GM12878 (cell line): Measurements from ENCODE around the gene MMP19. TPM values are rescaled to one million over a fixed set of nuclear protein-coding genes. Genes with fewer than 3 reads are reported as not detected.

Experiments
- ATAC-seq: fragments of 200-7000 bp; cut with Tn5 transposase; 3 replicates; pipeline ENCODE4 v1.9.1; 2020; ENCODE audit warnings: mild to moderate bottlenecking, moderate library complexity
- BruUV-seq: library from RNA; stranded (reverse); fragments of 400-500 nt; replicated peaks from 2 replicates; lab custom pipeline; 2021; lab: Mats Ljungman, UMichigan
- CTCF ChIA-PET: fragments of 300-600 bp; sonication (Branson Sonifier 250); formaldehyde crosslinking; extraction: SDS; loops from one replicate; lab custom pipeline; 2021; ENCODE audit warnings: inconsistent platforms; lab: Yijun Ruan, JAX
- POLR2A ChIA-PET: fragments of 350-600 bp; formaldehyde crosslinking; extraction: SDS; loops from one replicate; lab custom pipeline; 2021; ENCODE audit warnings: inconsistent platforms; lab: Charles Lee
- RAD21 ChIA-PET: fragments of 300-600 bp; sonication (Branson Sonifier 250); formaldehyde crosslinking; loops from one replicate; lab custom pipeline; 2023; ENCODE audit warnings: antibody characterized with exemption; ENCODE audit not compliant: unreplicated experiment; lab: Charles Lee
- SMC1A ChIA-PET: fragments of 300-600 bp; sonication (Branson Sonifier 250); formaldehyde crosslinking; loops from one replicate; lab custom pipeline; 2023; ENCODE audit not compliant: unreplicated experiment, uncharacterized antibody; lab: Charles Lee
- DNase-seq: peaks from one replicate; pipeline ENCODE4 v3.0.0-alpha.2; 2011; ENCODE audit warnings: low read depth, low spot score
- FAIRE-seq: peaks from 3 replicates; lab custom pipeline; 2011; peaks lifted over from hg19 to GRCh38; lab: Jason Lieb, UNC
- H2AFZ ChIP-seq: 2 replicates; pipeline ENCODE4 v1.6.0; 2011; ENCODE audit warnings: low read depth, low read length, control low read depth; ENCODE audit not compliant: control insufficient read depth
- H3K27ac ChIP-seq: 2 replicates; pipeline ENCODE4 v1.5.1; 2011; ENCODE audit warnings: control low read depth; ENCODE audit not compliant: control insufficient read depth, insufficient read depth
- H3K27me3 ChIP-seq, 2 experiments: replicated peaks in 1 of 2; 2 replicates each; pipeline versions ENCODE4 v1.6.0 to v1.6.1; 2011; ENCODE audit warnings: low read length in 1 of 2; ENCODE audit not compliant: control insufficient read depth in 2 of 2, insufficient read depth in 2 of 2
- H3K36me3 ChIP-seq, 2 experiments: 2 replicates each; pipeline ENCODE4 v1.5.1; 2011; ENCODE audit warnings: low read length in 1 of 2; ENCODE audit not compliant: control insufficient read depth in 2 of 2, insufficient read depth in 2 of 2
- H3K4me1 ChIP-seq: 2 replicates; pipeline ENCODE4 v1.6.1; 2011; ENCODE audit warnings: mild to moderate bottlenecking, low read length, moderate library complexity, mixed read lengths; ENCODE audit not compliant: control insufficient read depth, insufficient read depth
- H3K4me2 ChIP-seq: 2 replicates; pipeline ENCODE4 v1.6.0; 2011; ENCODE audit warnings: control low read depth; ENCODE audit not compliant: control insufficient read depth, insufficient read depth
- H3K4me3 ChIP-seq: fragments of 200-600 bp; sonication (generic); 2 replicates; pipeline ENCODE4 v1.5.1; 2016
- H3K79me2 ChIP-seq: 2 replicates; pipeline ENCODE4 v1.6.0; 2011; ENCODE audit warnings: low read length; ENCODE audit not compliant: control insufficient read depth, insufficient read depth
- H3K9ac ChIP-seq: 2 replicates; pipeline ENCODE4 v1.8.0; 2011; ENCODE audit warnings: low read length, control low read depth, mixed read lengths; ENCODE audit not compliant: control insufficient read depth, insufficient read depth
- H3K9me3 ChIP-seq: replicated peaks from 3 replicates; pipeline ENCODE4 v1.5.1; 2011; ENCODE audit warnings: mild to moderate bottlenecking, low read length; ENCODE audit not compliant: control insufficient read depth, insufficient read depth
- H4K20me1 ChIP-seq: 2 replicates; pipeline ENCODE4 v1.6.0; 2011; ENCODE audit not compliant: control insufficient read depth, insufficient read depth
- E2F8 ChIP-seq: fragments of 450-650 bp; IDR thresholded peaks from 2 replicates; pipeline ENCODE4 v1.6.1; 2018; ENCODE audit warnings: mild to moderate bottlenecking, low read depth, moderate library complexity; ENCODE audit not compliant: partially characterized antibody
- EZH2 ChIP-seq: IDR thresholded peaks from 2 replicates; pipeline ENCODE4 v1.6.1; 2012; ENCODE audit warnings: low read depth, mild to moderate bottlenecking, control low read depth, inconsistent platforms, low read length, borderline replicate concordance; ENCODE audit not compliant: control insufficient read depth
- FOXM1 ChIP-seq: IDR thresholded peaks from 2 replicates; pipeline ENCODE4 v1.6.1; 2012; ENCODE audit warnings: low read depth, mild to moderate bottlenecking, inconsistent platforms, low read length, moderate library complexity
- KAT2A ChIP-seq: conservative IDR thresholded peaks from 2 replicates; pipeline ENCODE4 v1.6.1; 2011; ENCODE audit warnings: low read depth, low read length; ENCODE audit not compliant: control insufficient read depth
- MEF2A ChIP-seq: IDR thresholded peaks from 2 replicates; pipeline ENCODE4 v1.6.1; 2011; ENCODE audit warnings: low read depth, mild to moderate bottlenecking, low read length, moderate library complexity; ENCODE audit not compliant: insufficient read depth
- PBX3 ChIP-seq: IDR thresholded peaks from 2 replicates; pipeline ENCODE4 v1.6.1; 2011; ENCODE audit warnings: mild to moderate bottlenecking, low read depth, low read length, moderate library complexity; ENCODE audit not compliant: insufficient replicate concordance
- PRDM15 ChIP-seq: fragments of 450-650 bp; formaldehyde crosslinking; IDR thresholded peaks from 2 replicates; pipeline ENCODE4 v1.4.0; 2020; ENCODE audit warnings: mild to moderate bottlenecking, moderate library complexity
- TARDBP ChIP-seq: IDR thresholded peaks from 2 replicates; pipeline ENCODE4 v1.6.1; 2016; ENCODE audit warnings: borderline replicate concordance
- ZBTB33 ChIP-seq: fragments of 450-650 bp; IDR thresholded peaks from 2 replicates; pipeline ENCODE4 v1.6.1; 2017; ENCODE audit warnings: mild to moderate bottlenecking
- ZZZ3 ChIP-seq: IDR thresholded peaks from 2 replicates; pipeline ENCODE4 v1.6.1; 2011; ENCODE audit warnings: low read depth; ENCODE audit not compliant: control insufficient read depth, insufficient read length
- WGBS: methylation state at CpG from one replicate; pipeline ENCODE4 v1.1.6; 2016; ENCODE audit warnings: low lambda C conversion rate; ENCODE audit not compliant: insufficient replicate concordance, insufficient coverage; ENCODE audit errors: missing lambda C conversion rate; 5-methylcytosine and 5-hydroxymethylcytosine counted together
- in situ Hi-C: fragments of 300-500 bp; cut with MboI; formaldehyde crosslinking; loops from 9 replicates; pipeline ENCODE4 v1.14.3; 2018; ENCODE audit warnings: mixed read lengths
- intact Hi-C: fragments of 100-400 bp; cut with micrococcal nuclease; formaldehyde crosslinking; loops from one replicate; pipeline ENCODE4 v1.14.2; 2022; ENCODE audit not compliant: unreplicated experiment
- polyA plus RNA-seq, 11 experiments: library from polyadenylated mRNA; depleted of rRNA in 4 of 11; unstranded in 6 of 11; stranded (reverse) in 5 of 11; fragments of >200 nt; fragmentation: Nextera tagmentation in 4 of 11; fragmentation: Illumina TruSeq in 1 of 11; extraction: Ambion mirVana in 4 of 11; extraction: Trizol in 1 of 11; gene quantifications; 1 replicate in 1 of 11; 2 replicates in 10 of 11; pipeline versions ENCODE4 v1.2.1 to v1.2.3, GENCODE V29; 2011 to 2016; ENCODE audit warnings: inconsistent platforms in 2 of 11, missing spikeins in 2 of 11, low read depth in 1 of 11
- total RNA-seq, 4 experiments: library from RNA; depleted of rRNA in 3 of 4; stranded (reverse); fragments of >200 nt in 3 of 4; fragmentation: Illumina TruSeq in 1 of 4; extraction: Trizol in 1 of 4; gene quantifications; 2 replicates each; pipeline versions ENCODE4 v1.2.1 to v1.2.3, GENCODE V29; 2013 to 2021

Gene MMP19
- total and polyA plus RNA-seq, 10 of the 15 experiments (the other 5 are each of a cell fraction or from before 2014, with no cell fraction given), result 0.03 to 0.04 (median 0.04) TPM; not detected in 7

GRCh38 chr12:55850401-55850800, 7.7 kb upstream of the MMP19 start (continued):
- no peak for TF ChIP-seq MEF2A
- no peak for TF ChIP-seq ZBTB33
- no peak for TF ChIP-seq KAT2A
- no peak for TF ChIP-seq PBX3
- TF ChIP-seq, all 136 proteins: peak for 0

- no peak for FAIRE-seq
- in situ Hi-C loops, result no loop called here
- TF ChIP-seq TARDBP (no peak), PRDM15 (CRISPR knock-in tag) (no peak), EZH2 (no peak), E2F8 (no peak), FOXM1 (no peak), ZZZ3 (no peak)
These were observed 7.0 kb upstream of the MMP19 start for GRCh38 chr12:55849616-55850343.

More at GRCh38 chr12:55849616-55850343, 7.0 kb upstream of the MMP19 start:
- no peaks in the 10 kb centered on the region; the same call in 1 of the 2 replicates for H3K4me1 ChIP-seq
- H3K27ac ChIP-seq, result no peak overlapping the region
- no peak overlapping the region for H2AFZ ChIP-seq
- H3K4me2 ChIP-seq, result no peak overlapping the region
- ChIA-PET SMC1A (no interaction called here), POLR2A (interaction anchor here (0.5 to 0.6 kb wide), 2 partner anchors 31 to 486 kb away, joined by 3 to 4 read pairs; no protein-coding TSS in a partner anchor), RAD21 (no interaction called here), CTCF (interaction anchor here (0.8 kb wide), 1 partner anchor 12 kb away, joined by 3 read pairs; no protein-coding TSS in a partner anchor)
- H3K9ac ChIP-seq, result no peak overlapping the region
- DNase-seq, result no peak
- intact Hi-C loops, result no loop called here
- 24% methylated on average over 7 of the region's 7 CpGs for WGBS
- H3K79me2 ChIP-seq, result no peaks in the 10 kb centered on the region
- H4K20me1 ChIP-seq, result no peaks in the 10 kb centered on the region
- no peak overlapping the region for H3K4me3 ChIP-seq
- no peak for ATAC-seq
- no peaks in the 10 kb centered on the region for H3K9me3 ChIP-seq
- H3K27me3 ChIP-seq, result peaks cover 0 to 1% of the 10 kb centered on the region in 2 experiments; a peak in 3 of 4 replicates
- no peaks in the 10 kb centered on the region for H3K36me3 ChIP-seq
- no TSS peak for BruUV-seq
